ENCODE measurements around the gene FANCC.

FANCC gene

GRCh38 chr9:95077766-95078370 is 239.6 kb downstream of the FANCC start:
- in situ Hi-C loops (cut with HindIII; ENCODE audit: low sequenced_read_pairs): no loop called here
- no peak for DNase-seq (ENCODE audit: low read depth, low spot score)
- no peak for TF ChIP-seq CTCF (IDR thresholded peaks at IDR 0.05; ENCODE audit: low read depth, low read length)
- no peak overlapping the region for H3K4me3 ChIP-seq (ENCODE audit: low read depth, low read length)

- in situ Hi-C loops (cut with HindIII; ENCODE audit: low sequenced_read_pairs): no loop called here
- DNase-seq (ENCODE audit: low read depth, low spot score): no peak
- H3K4me3 ChIP-seq (ENCODE audit: low read depth, low read length): no peak overlapping the region
- TF ChIP-seq CTCF (IDR thresholded peaks at IDR 0.05; ENCODE audit: low read depth, low read length): peak; percentile 13
Measured at GRCh38 chr9:95077053-95077765, 240.3 kb downstream of the FANCC start.

- no peak for DNase-seq (ENCODE audit: low read depth, low spot score)
- no peak for TF ChIP-seq CTCF (IDR thresholded peaks at IDR 0.05; ENCODE audit: low read depth, low read length)
- in situ Hi-C loops (cut with HindIII; ENCODE audit: low sequenced_read_pairs): no loop called here
- H3K4me3 ChIP-seq (ENCODE audit: low read depth, low read length): no peak overlapping the region
Measured at GRCh38 chr9:95076696-95077052, 240.8 kb downstream of the FANCC start.

GRCh38 chr9:95075700-95076099 is 241.8 kb downstream of the FANCC start:
- in situ Hi-C loops (cut with HindIII; ENCODE audit: low sequenced_read_pairs): no loop called here
- no peak overlapping the region for H3K4me3 ChIP-seq (ENCODE audit: low read depth, low read length)
- no peak for DNase-seq (ENCODE audit: low read depth, low spot score)
- no peak for TF ChIP-seq CTCF (IDR thresholded peaks at IDR 0.05; ENCODE audit: low read depth, low read length)

- H3K4me3 ChIP-seq (ENCODE audit: low read depth, low read length): no peak overlapping the region
- DNase-seq (ENCODE audit: low read depth, low spot score): no peak
- no peak for TF ChIP-seq CTCF (IDR thresholded peaks at IDR 0.05; ENCODE audit: low read depth, low read length)
- in situ Hi-C loops (cut with HindIII; ENCODE audit: low sequenced_read_pairs): no loop called here
Measured at GRCh38 chr9:95074632-95075031, 242.9 kb downstream of the FANCC start.

GRCh38 chr9:95073918-95074317 is 243.6 kb downstream of the FANCC start:
- in situ Hi-C loops (cut with HindIII; ENCODE audit: low sequenced_read_pairs): no loop called here
- no peak for DNase-seq (ENCODE audit: low read depth, low spot score)
- TF ChIP-seq CTCF (IDR thresholded peaks at IDR 0.05; ENCODE audit: low read depth, low read length): no peak
- no peak overlapping the region for H3K4me3 ChIP-seq (ENCODE audit: low read depth, low read length)

Measured in astrocyte of the spinal cord (primary cell).